Measurements from ENCODE around the gene PPME1. TPM values are rescaled to one million over a fixed set of nuclear protein-coding genes. Genes with fewer than 3 reads are reported as not detected.

The PPME1 gene
- total RNA-seq, 1 donor from 2014 or later, result 55.7 TPM

DNA sequence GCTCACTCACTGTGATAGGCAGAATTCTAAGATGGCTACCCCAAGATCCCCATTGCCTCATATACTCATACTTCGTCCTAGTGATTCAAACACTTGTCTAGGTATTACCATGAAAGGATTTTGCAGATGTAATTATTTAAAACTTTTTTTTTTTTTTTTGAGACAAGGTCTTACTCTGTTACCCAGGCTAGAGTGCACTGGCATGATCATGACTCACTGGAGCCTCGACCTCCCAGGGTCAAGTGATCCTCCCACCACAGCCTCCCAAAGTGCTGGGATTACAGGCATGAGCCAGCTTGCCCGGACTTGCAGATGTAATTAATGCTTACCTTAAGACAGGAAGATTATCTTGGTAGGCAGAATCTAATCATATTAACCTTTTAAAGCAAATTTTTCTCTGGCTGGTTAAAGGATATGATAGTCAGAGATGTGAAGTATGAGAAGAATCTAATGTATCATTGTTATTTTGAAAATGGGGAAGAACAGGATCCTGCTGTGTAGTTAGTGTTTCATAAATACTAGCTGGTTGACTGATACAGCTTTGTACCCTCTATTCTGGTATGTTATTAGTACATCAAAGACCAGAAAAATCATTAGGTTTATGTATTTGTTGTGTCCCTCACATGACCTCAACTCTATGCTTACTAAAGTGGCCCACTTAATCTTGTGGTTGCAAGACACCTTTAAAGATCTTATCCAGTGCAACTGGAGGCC is 35.8 kb upstream of the PPME1 start:
- Histone ChIP-seq H2AFZ (replicated peaks) (no peak overlapping the region), H3K27me3 (no peaks in the 10 kb centered on the region), H3K4me1 (no peaks in the 10 kb centered on the region), H3K4me3 (no peak overlapping the region), H3K36me3 (peaks cover 19% of the 10 kb centered on the region), H3K27ac (no peak overlapping the region), H3K9ac (no peak overlapping the region), H3K9me3 (ENCODE audit: low read depth) (peaks cover 5% of the 10 kb centered on the region), H3K4me2 (no peak overlapping the region), H4K20me1 (ENCODE audit: low read depth) (no peaks in the 10 kb centered on the region), H3F3A (ENCODE audit: low read depth) (no peaks in the 10 kb centered on the region), H3K79me2 (ENCODE audit: low read depth) (no peaks in the 10 kb centered on the region)
- Mint-ChIP-seq H3K36me3 (peaks cover 37% of the 10 kb centered on the region), H3K27ac (no peak overlapping the region), H3K4me3 (no peak overlapping the region), H3K9me3 (peaks cover 2% of the 10 kb centered on the region), H3K27me3 (ENCODE audit: insufficient read depth, low read depth) (no peaks in the 10 kb centered on the region), H3K4me1 (peaks cover 5% of the 10 kb centered on the region)
- TF ChIP-seq EZH2 (IDR thresholded peaks at IDR 0.05) (no peak), EZH2phosphoT487 (IDR thresholded peaks at IDR 0.05) (no peak)
- TF ChIP-seq, protein P1, sequence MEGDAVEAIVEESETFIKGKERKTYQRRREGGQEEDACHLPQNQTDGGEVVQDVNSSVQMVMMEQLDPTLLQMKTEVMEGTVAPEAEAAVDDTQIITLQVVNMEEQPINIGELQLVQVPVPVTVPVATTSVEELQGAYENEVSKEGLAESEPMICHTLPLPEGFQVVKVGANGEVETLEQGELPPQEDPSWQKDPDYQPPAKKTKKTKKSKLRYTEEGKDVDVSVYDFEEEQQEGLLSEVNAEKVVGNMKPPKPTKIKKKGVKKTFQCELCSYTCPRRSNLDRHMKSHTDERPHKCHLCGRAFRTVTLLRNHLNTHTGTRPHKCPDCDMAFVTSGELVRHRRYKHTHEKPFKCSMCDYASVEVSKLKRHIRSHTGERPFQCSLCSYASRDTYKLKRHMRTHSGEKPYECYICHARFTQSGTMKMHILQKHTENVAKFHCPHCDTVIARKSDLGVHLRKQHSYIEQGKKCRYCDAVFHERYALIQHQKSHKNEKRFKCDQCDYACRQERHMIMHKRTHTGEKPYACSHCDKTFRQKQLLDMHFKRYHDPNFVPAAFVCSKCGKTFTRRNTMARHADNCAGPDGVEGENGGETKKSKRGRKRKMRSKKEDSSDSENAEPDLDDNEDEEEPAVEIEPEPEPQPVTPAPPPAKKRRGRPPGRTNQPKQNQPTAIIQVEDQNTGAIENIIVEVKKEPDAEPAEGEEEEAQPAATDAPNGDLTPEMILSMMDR (IDR thresholded peaks at IDR 0.05), result no peak
- DNase-seq (ENCODE audit: low spot score), result no peak

DNA sequence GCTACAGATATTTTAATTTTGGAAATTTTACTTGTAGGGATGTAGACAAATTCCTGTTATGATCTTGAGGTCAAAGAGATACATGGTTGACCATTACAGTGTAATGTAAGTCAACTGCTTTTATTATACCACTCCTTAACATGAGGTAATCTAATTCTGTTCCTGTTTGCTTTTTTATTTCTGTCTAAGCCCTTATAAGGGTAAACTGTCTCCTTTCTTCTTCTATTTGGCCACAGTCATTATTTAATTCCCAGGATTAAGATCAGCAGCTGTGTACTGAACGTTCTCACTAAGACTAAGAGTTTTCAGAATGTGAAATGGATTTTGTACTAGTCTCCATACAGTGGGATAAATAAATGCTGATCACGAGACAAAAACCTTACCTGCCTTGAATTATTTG is 33.1 kb upstream of the PPME1 start:
- Mint-ChIP-seq H3K4me1 (peaks cover 5% of the 10 kb centered on the region), H3K4me3 (no peak overlapping the region), H3K9me3 (no peaks in the 10 kb centered on the region), H3K27me3 (ENCODE audit: insufficient read depth, low read depth) (no peaks in the 10 kb centered on the region), H3K36me3 (peaks cover 20% of the 10 kb centered on the region), H3K27ac (no peak overlapping the region)
- TF ChIP-seq, protein P1 (IDR thresholded peaks at IDR 0.05), result no peak
- TF ChIP-seq EZH2 (IDR thresholded peaks at IDR 0.05), result no peak
- no peak for TF ChIP-seq EZH2phosphoT487 (IDR thresholded peaks at IDR 0.05)
- no peak overlapping the region for H3K9ac ChIP-seq
- H3K4me2 ChIP-seq, result no peak overlapping the region
- H3K79me2 ChIP-seq (ENCODE audit: low read depth), result no peaks in the 10 kb centered on the region
- no peak overlapping the region for H3K4me3 ChIP-seq
- H3K9me3 ChIP-seq (ENCODE audit: low read depth), result no peaks in the 10 kb centered on the region
- no peaks in the 10 kb centered on the region for H3K27me3 ChIP-seq
- no peaks in the 10 kb centered on the region for H3K4me1 ChIP-seq
- H3K27ac ChIP-seq, result no peak overlapping the region
- H3F3A ChIP-seq (ENCODE audit: low read depth), result no peaks in the 10 kb centered on the region
- no peaks in the 10 kb centered on the region for H4K20me1 ChIP-seq (ENCODE audit: low read depth)
- no peak for DNase-seq (ENCODE audit: low spot score)
- H3K36me3 ChIP-seq, result no peaks in the 10 kb centered on the region
- H2AFZ ChIP-seq (replicated peaks), result no peak overlapping the region

DNA sequence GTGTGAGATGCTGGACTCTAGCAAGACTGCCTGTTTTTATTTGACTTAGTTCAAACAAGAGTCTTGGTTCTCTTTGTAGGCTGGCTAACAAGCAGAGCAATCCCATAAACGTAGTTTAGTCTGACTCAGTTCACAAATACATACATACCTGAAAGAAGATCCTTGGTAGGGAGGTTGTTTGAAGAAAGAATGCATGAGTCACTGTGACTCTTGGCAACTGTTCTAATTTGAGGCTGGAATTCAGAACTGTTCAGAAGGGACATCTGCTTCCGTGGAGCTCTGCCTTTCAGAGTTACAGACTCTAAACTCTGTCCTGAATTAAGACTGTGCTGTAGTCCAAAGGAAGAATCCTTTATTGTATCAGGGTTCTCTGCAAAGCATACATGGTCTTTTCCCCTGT is 32.5 kb upstream of the PPME1 start:
- no peaks in the 10 kb centered on the region for H3K79me2 ChIP-seq (ENCODE audit: low read depth)
- H3K9ac ChIP-seq, result no peak overlapping the region
- no peaks in the 10 kb centered on the region for H3K27me3 ChIP-seq
- Mint-ChIP-seq H3K36me3 (peaks cover 17% of the 10 kb centered on the region), H3K27me3 (ENCODE audit: insufficient read depth, low read depth) (no peaks in the 10 kb centered on the region), H3K9me3 (no peaks in the 10 kb centered on the region), H3K4me1 (peaks cover 5% of the 10 kb centered on the region), H3K27ac (no peak overlapping the region), H3K4me3 (no peak overlapping the region)
- TF ChIP-seq EZH2 (IDR thresholded peaks at IDR 0.05) (no peak), EZH2phosphoT487 (IDR thresholded peaks at IDR 0.05) (no peak)
- TF ChIP-seq, protein P1 (IDR thresholded peaks at IDR 0.05), result no peak
- H3K36me3 ChIP-seq, result no peaks in the 10 kb centered on the region
- no peaks in the 10 kb centered on the region for H4K20me1 ChIP-seq (ENCODE audit: low read depth)
- H3K4me1 ChIP-seq, result no peaks in the 10 kb centered on the region
- H3K4me2 ChIP-seq, result no peak overlapping the region
- H3F3A ChIP-seq (ENCODE audit: low read depth), result no peaks in the 10 kb centered on the region
- H2AFZ ChIP-seq (replicated peaks), result no peak overlapping the region
- no peaks in the 10 kb centered on the region for H3K9me3 ChIP-seq (ENCODE audit: low read depth)
- DNase-seq (ENCODE audit: low spot score), result no peak
- H3K27ac ChIP-seq, result no peak overlapping the region
- H3K4me3 ChIP-seq, result no peak overlapping the region

All from neural progenitor cell (in vitro differentiated cells).